Hippocampal formation (tissue), 2 donors: ENCODE results near the gene CSRP1.
"Not testable (repeated sequence)": the region's sequence is repeated elsewhere in the genome, so short reads cannot be mapped to it uniquely, and the experiment has no call there.

Experiments used
- DNase-seq, 2 donors: peaks; one replicate each; lab custom pipeline; 2025; lab: John Stamatoyannopoulos, UW

CSRP1 gene

DNA sequence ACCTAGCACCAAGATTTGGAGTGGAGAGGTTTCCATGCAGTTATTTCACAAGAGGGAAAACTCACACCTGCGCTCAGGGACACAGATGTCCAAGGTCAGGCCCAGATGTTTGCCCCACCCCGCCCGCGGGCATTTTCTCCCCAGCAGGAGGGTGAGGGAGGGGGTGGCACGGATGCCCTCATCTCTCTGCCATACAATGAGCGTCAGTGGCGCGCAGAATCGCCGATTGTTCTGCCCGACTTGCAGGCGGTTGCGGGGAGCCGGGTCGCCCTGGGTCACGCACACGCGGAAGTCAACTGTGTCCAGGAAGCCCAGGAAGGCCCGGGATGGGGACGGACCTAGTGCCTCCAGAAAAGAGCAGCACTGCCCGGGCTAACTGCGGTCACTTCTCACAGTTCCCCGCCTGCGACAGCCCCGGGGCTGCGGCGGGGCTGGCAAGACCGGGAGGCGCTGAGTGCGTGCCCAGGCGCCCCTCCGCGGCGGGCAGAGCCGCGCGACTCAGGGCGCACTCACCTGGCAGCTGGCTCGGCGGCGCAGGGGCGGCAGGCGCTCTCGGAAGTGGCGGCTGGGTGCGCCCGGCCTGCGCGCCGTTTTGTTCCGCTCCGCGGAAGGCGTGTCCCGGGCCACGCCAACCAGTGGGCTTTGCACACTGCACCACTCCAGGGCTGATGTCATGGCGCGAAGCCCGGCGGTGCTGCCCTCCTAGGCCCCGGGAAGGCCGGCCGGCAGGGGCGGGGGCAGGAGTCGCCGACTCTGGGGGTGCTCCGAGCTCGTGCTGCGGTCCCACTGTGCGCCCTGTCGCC lies at the start of gene CSRP1:
Gene CSRP1, minus strand, starts transcription at position 567 of the 803 bp plus-strand sequence. CDS start 10,820 bp downstream, outside the sequence.
- peak; percentile 75 to 87 for DNase-seq

GRCh38 chr1:201555593-201555945 lies 48.6 kb upstream of the CSRP1 start:
- DNase-seq = no peak

DNA sequence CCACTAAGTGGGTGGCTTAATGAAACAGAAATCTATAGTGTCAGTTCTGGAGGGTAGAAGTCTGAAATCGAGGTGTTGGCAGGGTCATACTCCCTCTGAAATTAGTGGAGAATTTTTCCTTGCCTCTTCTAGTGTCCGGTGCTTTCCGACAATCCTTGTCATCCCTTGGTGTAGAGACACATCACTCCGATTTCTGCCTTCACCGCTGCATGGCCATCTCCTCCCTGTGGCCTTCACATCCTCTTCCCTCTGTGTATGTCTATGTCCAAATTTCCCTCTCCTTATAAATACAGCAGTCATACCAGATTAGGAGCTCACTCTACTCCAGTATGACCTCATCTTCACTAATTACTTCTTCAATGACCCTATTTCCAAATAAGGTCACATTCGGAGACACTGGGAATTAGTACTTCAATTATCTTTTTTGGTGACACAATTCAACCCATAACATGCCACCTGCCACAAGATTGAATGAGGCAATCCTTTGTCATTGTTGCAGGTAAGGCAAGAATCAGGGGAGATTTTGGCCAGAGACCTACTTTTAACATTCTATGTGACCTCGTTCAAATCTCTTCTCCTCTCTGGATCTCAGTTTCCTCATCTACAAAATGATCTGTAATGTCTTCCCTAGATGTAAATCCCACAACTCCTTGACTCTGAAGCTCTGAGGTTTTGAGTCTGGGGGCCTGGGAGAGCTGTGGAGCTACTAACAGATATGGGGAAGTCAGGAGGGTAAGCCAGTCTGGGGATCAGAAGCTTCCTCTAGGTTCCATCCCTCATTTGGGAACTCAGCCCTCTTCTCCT lies 48.1 kb upstream of the CSRP1 start:
- DNase-seq = no peak

DNA sequence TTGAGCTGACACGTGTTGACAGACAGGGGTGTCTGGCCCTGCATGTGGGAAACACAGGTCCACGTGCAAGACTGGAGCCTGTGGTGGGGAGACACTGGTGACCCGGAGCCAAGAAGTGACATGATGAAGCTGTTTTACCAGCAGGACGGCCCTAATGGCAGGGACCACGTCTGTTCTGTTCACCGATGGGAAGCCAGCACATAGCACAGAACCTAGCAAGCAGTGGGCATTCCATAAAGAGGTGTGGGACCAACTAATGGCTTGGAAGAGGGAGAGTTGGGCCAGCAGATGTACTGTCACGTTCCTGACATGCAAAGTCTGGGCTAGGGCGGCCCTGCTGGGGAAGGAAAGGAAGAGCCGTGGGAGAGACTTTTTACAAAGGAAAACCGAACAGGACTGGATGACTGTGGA lies 47.3 kb upstream of the CSRP1 start:
- DNase-seq = no peak

- no peak for DNase-seq
Measured at GRCh38 chr1:201553496-201554189, 46.7 kb upstream of the CSRP1 start.

DNA sequence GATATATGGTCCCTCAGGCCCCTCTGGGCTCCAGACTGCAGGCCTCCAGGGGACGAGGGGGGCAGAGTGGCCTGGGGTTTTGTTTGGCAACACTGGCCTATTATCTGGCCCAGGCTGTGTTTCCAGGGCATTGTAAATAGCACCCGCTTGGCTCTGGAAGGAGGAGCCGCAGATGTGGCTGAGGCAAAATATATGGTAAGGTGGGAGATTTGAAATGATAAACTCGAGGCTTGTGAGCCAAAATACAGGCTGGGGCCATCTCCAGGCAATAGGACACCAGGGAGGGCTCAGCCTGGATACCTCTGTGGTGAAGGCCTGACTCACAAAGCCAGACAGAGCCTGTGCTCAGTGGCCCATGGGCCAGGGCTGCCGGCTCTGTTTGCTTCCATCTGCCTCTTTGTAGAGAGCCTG lies 46.0 kb upstream of the CSRP1 start:
- peak in 1 of 2 donors; percentile 51 for DNase-seq

- peak; percentile 85 to 89 for DNase-seq
Measured at GRCh38 chr1:201551877-201552731, 45.2 kb upstream of the CSRP1 start.

DNA sequence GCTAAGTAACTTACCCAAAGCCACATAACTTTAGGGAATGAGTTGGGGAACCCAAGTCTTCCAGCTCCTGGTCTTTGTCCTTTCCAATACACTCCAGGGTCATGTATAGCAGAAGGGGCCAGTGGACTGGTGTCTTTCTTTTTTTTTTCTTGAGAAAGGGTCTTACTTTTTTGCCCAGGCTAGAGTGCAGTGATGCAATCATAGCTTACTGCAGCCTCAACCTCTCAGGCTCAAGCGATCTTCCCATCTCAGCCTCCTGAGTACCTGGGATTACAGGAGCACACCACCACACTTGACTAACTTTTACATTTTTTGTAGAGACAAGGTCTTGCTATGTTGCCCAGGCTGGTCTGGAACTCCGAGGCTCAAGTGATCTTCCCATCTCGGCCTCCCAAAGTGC lies 44.2 kb upstream of the CSRP1 start:
- no peak for DNase-seq

DNA sequence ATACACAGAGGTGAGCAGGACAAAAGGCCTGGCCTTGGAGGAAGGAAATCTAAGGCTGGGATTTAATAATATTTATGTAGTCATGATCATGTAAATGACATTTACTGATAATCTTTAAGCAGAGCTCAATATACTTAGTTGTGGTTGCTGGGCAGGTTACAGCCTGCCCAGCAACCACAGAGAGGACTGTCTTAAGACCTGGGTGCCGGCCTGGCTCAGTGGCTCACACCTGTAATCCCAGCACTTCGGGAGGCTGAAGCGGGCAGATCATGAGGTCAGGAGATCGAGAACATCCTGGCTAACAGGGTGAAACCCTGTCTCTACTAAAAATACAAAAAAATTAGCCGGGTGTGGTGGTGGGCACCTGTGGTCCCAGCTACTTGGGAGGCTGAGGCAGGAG lies 42.6 kb upstream of the CSRP1 start:
- not testable (repeated sequence) for DNase-seq

GRCh38 chr1:201545851-201546492 lies 39.0 kb upstream of the CSRP1 start:
- DNase-seq = no peak

DNA sequence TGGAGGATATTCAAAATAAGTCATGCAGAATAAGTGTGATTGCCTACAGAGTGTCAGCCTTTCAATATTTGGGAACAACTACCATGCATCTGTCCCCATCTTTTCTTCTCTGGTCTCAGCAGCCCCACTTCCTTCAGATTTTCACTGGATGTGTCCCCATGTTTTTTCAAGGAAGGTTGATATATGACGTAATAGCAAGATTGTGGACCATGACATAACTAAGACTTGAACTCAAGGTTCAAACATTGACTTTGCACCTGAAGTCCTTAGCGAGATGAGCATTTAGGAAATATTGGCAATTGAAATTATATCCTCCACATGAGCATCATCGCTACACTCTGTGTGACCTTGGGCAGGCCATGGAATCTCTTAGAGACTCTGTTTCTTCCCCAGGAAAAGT lies 37.8 kb upstream of the CSRP1 start:
- DNase-seq = no peak

DNA sequence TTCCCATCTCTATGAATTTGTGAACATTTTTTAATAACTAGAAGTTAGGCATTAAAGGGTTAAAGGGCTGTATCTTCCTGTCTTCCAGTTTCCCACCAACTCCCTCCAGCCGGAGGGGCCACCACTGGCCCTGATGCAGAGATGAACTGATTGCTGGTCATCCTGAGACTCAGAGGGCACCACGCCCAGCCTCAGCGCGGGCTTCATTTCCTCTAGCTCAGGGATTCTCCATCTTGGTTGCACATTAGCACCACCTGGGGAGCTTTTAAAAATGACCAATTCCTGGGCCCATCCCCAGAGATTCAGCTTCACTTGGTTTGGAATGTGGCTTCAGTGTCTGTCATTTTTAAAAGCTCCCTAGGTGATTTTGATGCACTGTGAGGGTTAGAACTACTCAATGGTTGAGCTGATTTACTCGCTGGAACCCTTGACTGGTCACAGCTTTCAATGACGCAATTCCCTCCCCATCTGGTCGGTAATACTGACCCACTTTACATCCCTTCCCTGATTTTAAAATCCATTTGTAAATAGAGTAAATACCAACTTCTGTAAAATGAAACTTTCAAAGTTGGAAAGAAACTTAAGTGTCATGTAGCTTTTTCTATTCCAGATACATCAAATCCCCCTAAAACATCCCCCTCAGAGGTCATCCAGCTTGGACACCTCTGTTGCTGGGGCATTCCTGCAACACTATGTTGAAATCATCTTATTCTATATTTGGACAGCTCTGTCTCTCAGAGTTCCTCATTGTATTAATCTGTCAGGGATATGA lies 37.1 kb upstream of the CSRP1 start:
- no peak for DNase-seq

DNA sequence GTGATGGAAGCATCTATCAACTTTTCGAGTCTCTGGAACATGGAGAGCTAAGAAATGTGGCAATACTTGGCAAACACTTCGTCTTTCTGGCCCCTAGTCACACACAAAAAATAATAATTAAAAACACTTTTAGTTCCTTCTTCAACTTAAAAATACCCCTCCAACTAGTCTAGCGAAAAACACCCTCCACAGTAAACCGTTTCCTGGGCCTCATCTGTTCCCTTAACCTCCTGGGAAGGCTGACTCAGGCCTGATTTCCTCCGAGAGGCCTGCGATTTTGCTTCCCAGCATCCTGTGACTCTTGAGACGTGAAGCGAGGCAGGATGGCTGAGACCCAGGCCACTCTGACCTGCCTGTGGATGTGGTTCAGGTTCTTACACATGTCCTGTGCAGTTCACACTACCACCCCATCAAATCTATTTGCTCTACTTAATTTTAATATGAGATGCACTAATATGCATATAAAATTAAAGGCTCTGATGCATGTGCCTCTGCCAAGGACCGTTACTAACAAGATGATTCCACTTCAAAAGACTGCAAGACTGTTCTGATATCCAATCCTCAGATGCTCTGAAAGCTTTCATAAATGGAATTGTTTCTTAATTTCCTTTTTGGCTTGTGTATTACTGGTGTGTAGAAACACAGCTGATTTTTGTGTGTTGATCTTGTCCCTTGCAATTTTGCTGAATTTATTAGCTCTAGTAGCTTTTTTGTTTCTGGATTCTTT lies 35.5 kb upstream of the CSRP1 start:
- no peak for DNase-seq

DNA sequence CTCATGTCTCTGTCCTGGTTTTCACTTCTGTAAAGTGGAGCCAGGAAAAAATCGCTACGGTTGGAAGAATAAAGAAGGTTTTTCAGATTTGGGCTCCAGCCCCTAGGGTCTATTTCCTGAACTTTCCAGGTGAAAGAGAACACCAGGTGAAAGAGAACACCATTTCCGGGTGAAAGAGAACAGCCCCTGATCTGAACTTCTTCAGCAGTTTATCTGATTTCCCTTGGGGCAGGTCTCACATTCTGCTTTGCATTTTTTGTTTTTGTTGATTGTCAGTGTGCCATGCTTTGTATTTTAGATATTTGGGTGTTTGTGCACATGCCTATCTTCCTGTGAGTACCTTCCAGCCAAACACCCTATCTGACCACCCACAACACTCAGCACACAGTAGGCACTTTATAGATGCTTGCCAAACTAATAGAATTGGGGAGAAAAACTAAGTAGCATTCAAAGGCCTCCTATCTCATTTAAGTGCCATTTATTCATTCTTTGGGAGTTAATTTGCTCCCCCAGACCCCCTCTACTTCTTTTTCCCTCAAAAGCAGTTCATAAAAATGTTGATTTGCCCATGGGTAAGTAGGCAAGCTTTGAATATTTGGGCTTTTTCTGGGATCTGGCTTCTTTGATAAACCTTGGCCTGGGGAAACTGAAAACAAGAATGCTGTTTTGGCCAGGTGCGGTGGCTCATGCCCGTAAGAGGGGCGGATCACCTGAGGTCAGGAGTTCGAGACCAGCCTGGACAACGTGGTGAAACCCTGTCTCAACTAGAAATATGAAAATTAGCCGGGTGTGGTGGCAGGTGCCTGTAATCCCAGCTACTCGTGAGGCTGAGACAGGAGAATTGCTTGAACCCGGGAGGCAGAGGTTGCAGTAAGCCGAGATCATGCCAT lies 34.2 kb upstream of the CSRP1 start:
- DNase-seq = no peak

- DNase-seq = peak; percentile 74 to 81
Measured at GRCh38 chr1:201539561-201540431, 32.9 kb upstream of the CSRP1 start.

DNA sequence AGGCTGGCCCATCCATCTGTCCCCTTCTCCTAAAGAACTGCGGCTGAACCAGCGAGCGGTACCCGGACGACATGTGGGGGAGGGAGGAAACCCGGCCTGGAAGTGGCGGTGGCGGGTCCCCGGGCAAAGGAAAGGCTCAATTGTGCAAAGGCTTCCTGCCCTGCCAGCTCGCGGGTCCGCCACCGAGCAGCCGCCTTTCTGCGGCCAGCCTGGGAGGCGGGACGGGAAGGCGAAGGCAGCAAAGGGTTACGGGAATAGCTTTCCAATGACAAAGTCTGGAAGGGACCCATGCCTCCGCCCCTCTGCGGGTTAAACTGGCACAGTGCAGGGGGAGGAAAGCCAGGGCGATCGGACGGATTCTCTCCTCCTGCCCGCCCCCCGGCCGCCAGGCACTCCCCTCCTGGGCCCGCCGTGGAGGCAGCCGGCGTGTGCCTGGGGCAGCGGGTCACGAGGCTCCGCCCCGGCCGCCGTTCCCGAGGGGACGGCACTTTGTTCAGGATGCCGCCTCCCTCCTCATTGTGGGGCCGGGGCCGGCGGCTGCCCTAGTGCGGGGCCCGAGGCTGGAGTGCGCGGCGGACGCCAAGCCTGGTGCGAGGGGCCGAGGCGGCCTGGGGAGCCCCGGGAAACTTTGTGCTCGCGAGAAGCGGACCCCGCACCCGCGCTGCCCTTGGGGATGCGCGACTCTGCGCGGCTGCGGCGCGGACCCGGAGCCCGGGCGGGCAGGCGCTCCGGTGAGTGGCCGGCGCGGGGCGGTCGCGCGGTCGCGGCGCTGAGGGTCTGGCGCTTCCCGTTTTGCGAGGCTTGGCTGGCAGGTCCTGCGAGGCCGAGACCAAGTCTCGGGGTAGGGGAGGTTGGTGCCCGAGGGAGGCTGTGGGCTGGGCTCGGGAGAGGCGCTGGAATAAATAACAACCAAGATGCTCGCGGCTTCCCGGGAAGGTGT lies 32.0 kb upstream of the CSRP1 start, which contains the start of gene NAV1:
Gene NAV1, plus strand, starts transcription at position 516 of the 940 bp plus-strand sequence. CDS start 83,758 bp downstream, outside the sequence.
- DNase-seq = peak; percentile 59 to 65
